Astrocyte (in vitro differentiated cells and primary cell): ENCODE measurements around the gene KANK2. TPM values are rescaled to one million over a fixed set of nuclear protein-coding genes. Genes with fewer than 3 reads are reported as not detected.

Experiments used
- DNase-seq: peaks from one replicate; pipeline ENCODE4 v3.0.0-alpha.2; 2010; ENCODE audit warnings: low read depth
- FAIRE-seq: peaks from 2 replicates; lab custom pipeline; 2011; peaks lifted over from hg19 to GRCh38; lab: Jason Lieb, UNC
- H2AFZ ChIP-seq: 2 replicates; pipeline ENCODE4 v1.6.0; 2012; ENCODE audit warnings: low read depth, low read length, inconsistent platforms
- H3K27ac ChIP-seq: 2 replicates; pipeline ENCODE4 v1.5.1; 2011; ENCODE audit warnings: low read depth, low read length, inconsistent platforms
- H3K27me3 ChIP-seq: 2 replicates; pipeline ENCODE4 v1.6.0; 2011; ENCODE audit warnings: low read length, inconsistent platforms; ENCODE audit not compliant: insufficient read depth
- H3K36me3 ChIP-seq: 2 replicates; pipeline ENCODE4 v1.5.1; 2011; ENCODE audit warnings: low read length, inconsistent platforms; ENCODE audit not compliant: insufficient read depth
- H3K4me1 ChIP-seq: 2 replicates; pipeline ENCODE4 v1.5.1; 2011; ENCODE audit warnings: low read length, inconsistent platforms; ENCODE audit not compliant: insufficient read depth
- H3K4me2 ChIP-seq: 2 replicates; pipeline ENCODE4 v1.6.0; 2012; ENCODE audit warnings: low read length, inconsistent platforms
- H3K4me3 ChIP-seq: 2 replicates; pipeline ENCODE4 v1.5.1; 2011; ENCODE audit warnings: low read depth, mild to moderate bottlenecking, low read length, inconsistent platforms; ENCODE audit not compliant: insufficient read depth
- H3K79me2 ChIP-seq: 2 replicates; pipeline ENCODE4 v1.6.0; 2012; ENCODE audit warnings: mild to moderate bottlenecking, low read length, inconsistent platforms; ENCODE audit not compliant: insufficient read depth
- H3K9ac ChIP-seq: 2 replicates; pipeline ENCODE4 v1.6.0; 2012; ENCODE audit warnings: mild to moderate bottlenecking, low read length, inconsistent platforms
- H3K9me3 ChIP-seq: 2 replicates; pipeline ENCODE4 v1.5.1; 2012; ENCODE audit warnings: low read depth, mild to moderate bottlenecking, low read length, inconsistent platforms; ENCODE audit not compliant: insufficient read depth
- H4K20me1 ChIP-seq: 2 replicates; pipeline ENCODE4 v1.6.0; 2012; ENCODE audit warnings: low read length, inconsistent platforms; ENCODE audit not compliant: insufficient read depth
- H3K27ac Mint-ChIP-seq: one replicate; pipeline ENCODE4 v1.8.0; 2021; ENCODE audit warnings: mild to moderate bottlenecking, mixed read lengths; ENCODE audit not compliant: unreplicated experiment
- H3K27me3 Mint-ChIP-seq: one replicate; pipeline ENCODE4 v1.8.0; 2021; ENCODE audit warnings: low read depth, mixed read lengths; ENCODE audit not compliant: unreplicated experiment
- H3K36me3 Mint-ChIP-seq: one replicate; pipeline ENCODE4 v1.8.0; 2021; ENCODE audit warnings: low read depth, mixed read lengths; ENCODE audit not compliant: unreplicated experiment
- H3K4me1 Mint-ChIP-seq: one replicate; pipeline ENCODE4 v1.8.0; 2021; ENCODE audit warnings: low read depth, mixed read lengths; ENCODE audit not compliant: unreplicated experiment
- H3K4me3 Mint-ChIP-seq: one replicate; pipeline ENCODE4 v1.8.0; 2021; ENCODE audit warnings: mild to moderate bottlenecking, moderate library complexity, mixed read lengths; ENCODE audit not compliant: unreplicated experiment
- H3K9me3 Mint-ChIP-seq: one replicate; pipeline ENCODE4 v1.8.0; 2021; ENCODE audit warnings: mild to moderate bottlenecking, mixed read lengths; ENCODE audit not compliant: unreplicated experiment
- CTCF ChIP-seq: IDR thresholded peaks from 2 replicates; pipeline ENCODE4 v1.5.1; 2011; ENCODE audit warnings: low read depth, mild to moderate bottlenecking, inconsistent platforms, low read length, moderate library complexity; ENCODE audit not compliant: insufficient read depth
- EZH2 ChIP-seq: IDR thresholded peaks from 2 replicates; pipeline ENCODE4 v1.6.1; 2012; ENCODE audit warnings: mild to moderate bottlenecking, low read length, inconsistent platforms; ENCODE audit not compliant: insufficient read depth
- total RNA-seq: library from RNA; stranded (reverse); gene quantifications from 2 replicates; pipeline ENCODE4 v1.2.1, GENCODE V29; 2021

The KANK2 gene
- total RNA-seq, 1 donor from 2014 or later, result 50.3 TPM

- no peak for TF ChIP-seq EZH2
- TF ChIP-seq CTCF, result no peak
- no peaks in the 10 kb centered on the region for H4K20me1 ChIP-seq
- FAIRE-seq, result no peak
- H3K4me2 ChIP-seq, result no peak overlapping the region
- no peak for DNase-seq
- H3K4me1 ChIP-seq, result peaks cover 4% of the 10 kb centered on the region
- peak overlapping the region; percentile 40 for H3K4me3 Mint-ChIP-seq
- no peaks in the 10 kb centered on the region for H3K4me1 Mint-ChIP-seq
- peaks cover 30% of the 10 kb centered on the region for H3K36me3 Mint-ChIP-seq
- no peaks in the 10 kb centered on the region for H3K9me3 Mint-ChIP-seq
- no peaks in the 10 kb centered on the region for H3K9me3 ChIP-seq
- no peaks in the 10 kb centered on the region for H3K27me3 ChIP-seq
- peaks cover 3% of the 10 kb centered on the region for H3K36me3 ChIP-seq
- H3K27me3 Mint-ChIP-seq, result no peaks in the 10 kb centered on the region
- H3K4me3 ChIP-seq, result no peak overlapping the region
- no peak overlapping the region for H2AFZ ChIP-seq
- no peak overlapping the region for H3K9ac ChIP-seq
- H3K27ac Mint-ChIP-seq, result no peak overlapping the region
- H3K79me2 ChIP-seq, result no peaks in the 10 kb centered on the region
- H3K27ac ChIP-seq, result no peak overlapping the region
Measured at GRCh38 chr19:11244846-11245589, 47.7 kb upstream of the KANK2 start.

- Histone ChIP-seq H3K9me3 (no peaks in the 10 kb centered on the region), H3K4me1 (peaks cover 4% of the 10 kb centered on the region), H3K27me3 (no peaks in the 10 kb centered on the region), H3K36me3 (peaks cover 3% of the 10 kb centered on the region), H3K27ac (no peak overlapping the region), H4K20me1 (no peaks in the 10 kb centered on the region), H2AFZ (peak overlapping the region; percentile 73), H3K4me3 (no peak overlapping the region), H3K9ac (no peak overlapping the region), H3K79me2 (no peaks in the 10 kb centered on the region), H3K4me2 (peak overlapping the region; percentile 74)
- DNase-seq, result no peak
- H3K4me1 Mint-ChIP-seq, result no peaks in the 10 kb centered on the region
- no peak overlapping the region for H3K27ac Mint-ChIP-seq
- no peak overlapping the region for H3K4me3 Mint-ChIP-seq
- H3K9me3 Mint-ChIP-seq, result no peaks in the 10 kb centered on the region
- H3K27me3 Mint-ChIP-seq, result no peaks in the 10 kb centered on the region
- no peak for TF ChIP-seq EZH2
- no peak for TF ChIP-seq CTCF
- no peak for FAIRE-seq
- H3K36me3 Mint-ChIP-seq, result peaks cover 32% of the 10 kb centered on the region
Measured at GRCh38 chr19:11243798-11244169, 46.4 kb upstream of the KANK2 start.
